Esophagus muscularis mucosa (tissue), 4 donors: ENCODE measurements around the gene COL4A3. TPM values are rescaled to one million over a fixed set of nuclear protein-coding genes. Genes with fewer than 3 reads are reported as not detected.

ENCODE experiments used
- DNase-seq: peaks from one replicate; pipeline ENCODE4 v3.0.0-alpha.2; 2017; ENCODE audit errors: extremely low spot score
- H3K27ac ChIP-seq, 4 donors: fragments of 200-600 bp; sonication (generic); replicated peaks in 1 of 4; 1 replicate in 3 of 4; 2 replicates in 1 of 4; pipeline ENCODE4 v1.5.1; 2016 to 2019; ENCODE audit warnings: mild to moderate bottlenecking in 1 of 4
- H3K27me3 ChIP-seq, 4 donors: fragments of 200-600 bp; sonication (generic); one replicate each; pipeline versions ENCODE4 v1.5.1 to v1.6.0; 2016 to 2019
- H3K36me3 ChIP-seq, 4 donors: fragments of 200-600 bp; sonication (generic); one replicate each; pipeline ENCODE4 v1.5.1; 2016 to 2019
- H3K4me1 ChIP-seq, 4 donors: fragments of 200-600 bp; sonication (generic); one replicate each; pipeline ENCODE4 v1.5.1; 2016 to 2019
- H3K4me3 ChIP-seq, 4 donors: fragments of 200-600 bp; sonication (generic); 1 replicate in 2 of 4; 2 replicates in 2 of 4; pipeline ENCODE4 v1.5.1; 2016 to 2019; ENCODE audit warnings: mild to moderate bottlenecking in 4 of 4, moderate library complexity in 1 of 4
- H3K9me3 ChIP-seq, 4 donors: fragments of 200-600 bp; sonication (generic); 1 replicate in 3 of 4; 2 replicates in 1 of 4; pipeline ENCODE4 v1.5.1; 2016 to 2019
- EP300 ChIP-seq: sonication (generic); formaldehyde crosslinking; IDR thresholded peaks from one replicate; pipeline ENCODE4 v1.6.1; 2017; ENCODE audit warnings: antibody characterized with exemption
- POLR2A ChIP-seq: fragments of 450-650 bp; IDR thresholded peaks from one replicate; pipeline ENCODE4 v1.6.1; 2017; ENCODE audit warnings: antibody characterized with exemption, moderate library complexity, mild to moderate bottlenecking, low read depth
- POLR2AphosphoS5 ChIP-seq, 2 donors: sonication (generic); formaldehyde crosslinking; IDR thresholded peaks; one replicate each; pipeline ENCODE4 v1.6.1; 2017; ENCODE audit warnings: antibody characterized with exemption in 2 of 2
- WGBS: methylation state at CpG from one replicate; pipeline ENCODE4 v1.1.5; 2018; 5-methylcytosine and 5-hydroxymethylcytosine counted together
- intact Hi-C: fragments of 100-400 bp; cut with DNase I; formaldehyde crosslinking; loops from one replicate; pipeline ENCODE4 v1.15.1; 2023
- total RNA-seq, 4 donors: library from RNA; depleted of rRNA; stranded (reverse); fragments of >200 nt; gene quantifications; one replicate each; pipeline versions ENCODE4 v1.1.0 to v1.2.1, GENCODE V29; 2016
- TF ChIP-seq, protein P1 (sequence below), 3 experiments: fragments of 200-600 bp in 2 of 3; fragments of 450-650 bp in 1 of 3; sonication (generic) in 2 of 3; IDR thresholded peaks; one replicate each; pipeline ENCODE4 v1.5.1; 2017 to 2019; ENCODE audit warnings: antibody characterized with exemption in 3 of 3, mild to moderate bottlenecking in 2 of 3, moderate library complexity in 1 of 3

COL4A3 gene
- total RNA-seq, 4 donors from 2014 or later, result 1.9 to 10.8 (median 4.3) TPM

DNA sequence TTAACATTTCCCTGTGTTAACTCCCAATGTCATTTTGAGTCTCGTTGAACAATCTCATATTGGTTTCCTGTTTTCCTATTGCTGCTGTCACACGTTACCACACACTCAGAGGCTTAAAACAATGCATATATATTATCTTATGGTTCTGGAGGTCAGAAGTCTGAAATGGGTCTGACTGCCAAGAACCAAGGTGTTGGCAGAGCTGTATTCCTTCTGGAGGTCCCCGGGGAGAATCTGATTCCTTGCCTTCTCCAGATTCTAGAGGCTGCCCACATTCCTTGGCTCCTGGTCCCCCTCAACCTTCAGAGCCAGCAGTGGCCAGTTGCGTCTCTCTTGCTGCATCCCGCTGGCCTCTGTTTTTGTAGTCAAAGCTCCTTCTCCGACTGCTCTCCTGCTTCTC, 18.0 kb upstream of the COL4A3 start:
- no peaks in the 10 kb centered on the region for H3K36me3 ChIP-seq
- no peak for TF ChIP-seq POLR2A
- TF ChIP-seq EP300, result no peak
- TF ChIP-seq, protein P1, sequence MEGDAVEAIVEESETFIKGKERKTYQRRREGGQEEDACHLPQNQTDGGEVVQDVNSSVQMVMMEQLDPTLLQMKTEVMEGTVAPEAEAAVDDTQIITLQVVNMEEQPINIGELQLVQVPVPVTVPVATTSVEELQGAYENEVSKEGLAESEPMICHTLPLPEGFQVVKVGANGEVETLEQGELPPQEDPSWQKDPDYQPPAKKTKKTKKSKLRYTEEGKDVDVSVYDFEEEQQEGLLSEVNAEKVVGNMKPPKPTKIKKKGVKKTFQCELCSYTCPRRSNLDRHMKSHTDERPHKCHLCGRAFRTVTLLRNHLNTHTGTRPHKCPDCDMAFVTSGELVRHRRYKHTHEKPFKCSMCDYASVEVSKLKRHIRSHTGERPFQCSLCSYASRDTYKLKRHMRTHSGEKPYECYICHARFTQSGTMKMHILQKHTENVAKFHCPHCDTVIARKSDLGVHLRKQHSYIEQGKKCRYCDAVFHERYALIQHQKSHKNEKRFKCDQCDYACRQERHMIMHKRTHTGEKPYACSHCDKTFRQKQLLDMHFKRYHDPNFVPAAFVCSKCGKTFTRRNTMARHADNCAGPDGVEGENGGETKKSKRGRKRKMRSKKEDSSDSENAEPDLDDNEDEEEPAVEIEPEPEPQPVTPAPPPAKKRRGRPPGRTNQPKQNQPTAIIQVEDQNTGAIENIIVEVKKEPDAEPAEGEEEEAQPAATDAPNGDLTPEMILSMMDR (IDR thresholded peaks at IDR 0.05), result no peak
- no peak for TF ChIP-seq POLR2AphosphoS5 (IDR thresholded peaks at IDR 0.05)
- H3K4me3 ChIP-seq, result no peak overlapping the region
- H3K9me3 ChIP-seq, result no peaks in the 10 kb centered on the region
- WGBS, result 82% methylated on average over 6 of the region's 6 CpGs
- no peak overlapping the region for H3K27ac ChIP-seq
- intact Hi-C loops, result no loop called here
- no peaks in the 10 kb centered on the region for H3K4me1 ChIP-seq
- no peaks in the 10 kb centered on the region for H3K27me3 ChIP-seq
- no peak for DNase-seq

DNA sequence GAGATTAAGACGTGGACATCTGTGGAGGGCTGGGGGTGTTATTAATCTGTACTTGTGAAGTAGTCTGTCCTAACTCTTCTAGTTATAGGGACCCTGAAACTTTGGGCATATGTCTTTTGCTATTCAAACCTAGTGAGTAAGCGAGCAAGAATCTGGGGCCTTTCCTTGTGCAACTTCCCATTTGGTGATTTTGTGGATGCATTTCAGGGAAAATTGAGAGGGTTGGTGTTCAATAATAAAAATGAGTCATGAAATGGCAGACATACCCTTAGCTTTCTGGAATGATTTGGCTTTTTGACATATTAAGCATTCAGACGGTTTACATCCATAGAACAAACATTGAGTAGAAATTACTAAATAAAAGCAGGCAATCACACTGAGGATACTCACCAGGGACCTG, 17.4 kb upstream of the COL4A3 start:
- Histone ChIP-seq H3K27ac (no peak overlapping the region), H3K27me3 (no peaks in the 10 kb centered on the region), H3K9me3 (no peaks in the 10 kb centered on the region), H3K4me1 (no peaks in the 10 kb centered on the region), H3K36me3 (no peaks in the 10 kb centered on the region), H3K4me3 (no peak overlapping the region)
- WGBS, result 80% methylated on average over 3 of the region's 3 CpGs
- intact Hi-C loops, result no loop called here
- DNase-seq, result no peak
- TF ChIP-seq, protein P1 (IDR thresholded peaks at IDR 0.05), result no peak
- TF ChIP-seq EP300 (no peak), POLR2AphosphoS5 (IDR thresholded peaks at IDR 0.05) (no peak), POLR2A (no peak)

DNA sequence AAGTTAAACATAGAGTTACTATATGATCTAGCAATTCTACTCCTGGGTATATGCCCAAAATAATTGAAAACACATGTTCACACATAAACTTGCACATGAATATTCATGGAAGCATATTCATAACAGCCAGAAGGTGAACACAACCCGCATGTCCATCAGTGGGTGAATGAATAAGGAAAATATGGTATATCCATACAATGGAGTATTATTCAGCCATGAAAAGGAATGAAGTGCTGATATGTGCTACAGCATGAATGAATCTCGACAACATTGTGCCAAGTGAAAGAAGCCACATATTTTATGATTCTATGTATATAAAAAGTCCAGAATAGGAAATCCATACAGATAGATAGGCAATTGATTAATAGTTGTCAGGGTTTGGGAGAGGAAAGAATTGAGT, 16.3 kb upstream of the COL4A3 start:
- Histone ChIP-seq H3K4me3 (no peak overlapping the region), H3K4me1 (no peaks in the 10 kb centered on the region), H3K36me3 (no peaks in the 10 kb centered on the region), H3K27me3 (no peaks in the 10 kb centered on the region), H3K9me3 (no peaks in the 10 kb centered on the region), H3K27ac (no peak overlapping the region)
- intact Hi-C loops, result no loop called here
- WGBS, result 92% methylated on average over 2 of the region's 2 CpGs
- TF ChIP-seq, protein P1 (IDR thresholded peaks at IDR 0.05), result no peak
- no peak for TF ChIP-seq EP300
- no peak for TF ChIP-seq POLR2A
- TF ChIP-seq POLR2AphosphoS5 (IDR thresholded peaks at IDR 0.05), result no peak
- no peak for DNase-seq

DNA sequence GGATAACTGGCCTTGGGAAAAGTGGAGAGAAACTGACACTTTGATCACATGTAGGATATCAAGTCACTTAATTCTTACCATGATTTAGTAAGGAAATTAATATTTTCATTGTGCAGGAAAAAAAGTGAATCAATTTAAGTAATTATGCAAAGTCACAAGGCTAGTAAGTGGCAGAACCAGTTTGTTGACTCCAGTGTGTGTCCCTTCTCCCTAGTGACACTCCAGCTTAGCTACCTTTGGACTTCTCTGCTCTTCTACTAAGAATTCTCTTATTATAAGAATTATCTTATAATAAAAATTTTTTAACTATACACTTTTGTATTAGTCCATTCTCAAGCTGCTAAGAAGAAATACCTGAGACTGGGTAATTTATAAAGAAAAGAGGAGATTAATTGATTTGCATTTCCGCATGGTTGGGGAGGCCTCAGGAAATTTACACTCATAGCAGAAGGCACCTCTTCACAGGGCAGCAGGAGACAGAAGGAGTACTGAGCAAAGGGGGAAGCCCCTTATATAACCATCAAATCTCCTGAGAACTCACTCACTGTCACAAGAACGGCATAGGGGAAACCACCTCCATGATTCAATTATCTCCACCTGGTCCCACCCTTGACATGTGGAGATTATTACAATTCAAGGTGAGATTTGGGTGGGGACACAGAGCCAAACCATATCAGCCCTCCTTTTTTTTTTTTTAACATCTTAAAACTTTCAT, 14.0 kb upstream of the COL4A3 start:
- no peak overlapping the region for H3K4me3 ChIP-seq
- WGBS, result 92% methylated on average over 2 of the region's 2 CpGs
- no peak for DNase-seq
- H3K27me3 ChIP-seq, result no peaks in the 10 kb centered on the region
- H3K9me3 ChIP-seq, result no peaks in the 10 kb centered on the region
- no peaks in the 10 kb centered on the region for H3K4me1 ChIP-seq
- no peak overlapping the region for H3K27ac ChIP-seq
- TF ChIP-seq, protein P1 (IDR thresholded peaks at IDR 0.05), result no peak
- TF ChIP-seq POLR2A (no peak), EP300 (no peak), POLR2AphosphoS5 (IDR thresholded peaks at IDR 0.05) (no peak)
- H3K36me3 ChIP-seq, result no peaks in the 10 kb centered on the region
- intact Hi-C loops, result no loop called here
